Choroid plexus epithelial cell (primary cell): ENCODE measurements around the gene COQ3.

ENCODE experiments used
- DNase-seq: peaks from one replicate; pipeline ENCODE4 v3.0.0-alpha.2; 2010; ENCODE audit warnings: low read depth
- H3K4me3 ChIP-seq: 2 replicates; pipeline ENCODE4 v1.5.1; 2011; ENCODE audit warnings: low read depth, mild to moderate bottlenecking, control low read depth, low read length, moderate library complexity
- TF ChIP-seq, protein P1 (sequence below): conservative IDR thresholded peaks from 2 replicates; pipeline ENCODE4 v1.5.1; 2011; ENCODE audit warnings: low read depth, mild to moderate bottlenecking, control low read depth, inconsistent platforms, low read length, moderate library complexity

COQ3 gene

DNA sequence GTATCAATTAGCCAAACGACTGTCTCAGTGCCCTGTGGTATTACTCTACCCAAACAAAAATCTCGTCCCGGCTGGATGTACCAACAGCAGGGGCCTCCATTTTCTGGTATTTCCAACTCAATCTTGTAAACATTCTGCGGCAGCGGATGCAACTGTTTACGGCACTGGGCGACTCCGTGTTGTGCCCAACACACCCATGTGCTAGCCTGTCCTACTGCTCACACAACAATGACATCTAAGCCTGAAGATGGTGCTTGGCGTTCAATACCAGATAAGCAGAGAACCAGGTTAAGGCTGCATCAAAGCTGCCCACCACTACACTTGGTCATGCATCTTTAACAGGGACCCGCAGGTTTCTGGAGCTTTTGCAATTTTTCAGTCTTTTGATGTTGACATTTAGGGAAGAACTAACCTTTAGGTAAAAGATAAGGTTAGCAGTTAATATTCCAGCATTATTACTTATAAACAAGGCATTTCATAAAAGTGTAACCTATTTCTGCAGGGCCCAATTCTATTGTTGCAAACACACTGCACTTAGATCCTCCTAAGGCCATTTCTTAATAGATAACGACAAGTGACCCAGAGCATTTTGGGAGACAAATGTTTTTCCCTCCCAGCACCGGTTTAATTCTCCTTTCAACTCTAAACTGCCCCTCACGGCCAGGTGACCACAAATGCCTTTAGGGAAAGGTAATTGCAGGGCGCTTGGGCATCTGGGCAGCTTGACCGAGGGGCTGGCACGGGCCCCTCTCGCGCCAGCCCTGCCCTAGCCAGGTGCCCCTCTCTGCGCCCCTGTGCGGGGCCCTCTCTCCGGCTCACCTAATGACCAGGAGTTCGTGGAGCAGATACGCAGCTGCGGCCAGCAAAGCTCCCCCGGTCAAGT is 45.5 kb downstream of the COQ3 start:
- TF ChIP-seq, protein P1, sequence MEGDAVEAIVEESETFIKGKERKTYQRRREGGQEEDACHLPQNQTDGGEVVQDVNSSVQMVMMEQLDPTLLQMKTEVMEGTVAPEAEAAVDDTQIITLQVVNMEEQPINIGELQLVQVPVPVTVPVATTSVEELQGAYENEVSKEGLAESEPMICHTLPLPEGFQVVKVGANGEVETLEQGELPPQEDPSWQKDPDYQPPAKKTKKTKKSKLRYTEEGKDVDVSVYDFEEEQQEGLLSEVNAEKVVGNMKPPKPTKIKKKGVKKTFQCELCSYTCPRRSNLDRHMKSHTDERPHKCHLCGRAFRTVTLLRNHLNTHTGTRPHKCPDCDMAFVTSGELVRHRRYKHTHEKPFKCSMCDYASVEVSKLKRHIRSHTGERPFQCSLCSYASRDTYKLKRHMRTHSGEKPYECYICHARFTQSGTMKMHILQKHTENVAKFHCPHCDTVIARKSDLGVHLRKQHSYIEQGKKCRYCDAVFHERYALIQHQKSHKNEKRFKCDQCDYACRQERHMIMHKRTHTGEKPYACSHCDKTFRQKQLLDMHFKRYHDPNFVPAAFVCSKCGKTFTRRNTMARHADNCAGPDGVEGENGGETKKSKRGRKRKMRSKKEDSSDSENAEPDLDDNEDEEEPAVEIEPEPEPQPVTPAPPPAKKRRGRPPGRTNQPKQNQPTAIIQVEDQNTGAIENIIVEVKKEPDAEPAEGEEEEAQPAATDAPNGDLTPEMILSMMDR, result no peak
- DNase-seq, result no peak
- H3K4me3 ChIP-seq, result peak overlapping the region; percentile 63

DNA sequence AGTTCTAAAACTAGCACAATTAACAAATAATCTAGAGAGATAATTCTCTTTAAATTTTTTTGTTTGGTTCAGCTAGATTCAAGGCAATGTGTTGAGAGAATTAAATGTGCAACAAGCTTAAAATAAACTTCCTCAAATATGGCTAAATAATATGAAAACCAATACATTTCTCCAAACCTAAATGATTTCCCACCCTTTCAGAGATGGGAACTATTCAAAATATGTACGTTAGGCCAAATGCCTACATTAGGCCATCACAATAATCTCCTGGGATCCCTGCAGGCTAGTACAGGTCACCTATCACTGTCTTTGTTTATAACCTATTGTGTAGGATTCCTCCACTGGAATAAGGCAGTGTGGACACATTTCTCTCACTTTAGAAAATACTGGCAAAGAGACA is 46.2 kb downstream of the COQ3 start:
- TF ChIP-seq, protein P1, result no peak
- H3K4me3 ChIP-seq, result no peak overlapping the region
- DNase-seq, result no peak

DNA sequence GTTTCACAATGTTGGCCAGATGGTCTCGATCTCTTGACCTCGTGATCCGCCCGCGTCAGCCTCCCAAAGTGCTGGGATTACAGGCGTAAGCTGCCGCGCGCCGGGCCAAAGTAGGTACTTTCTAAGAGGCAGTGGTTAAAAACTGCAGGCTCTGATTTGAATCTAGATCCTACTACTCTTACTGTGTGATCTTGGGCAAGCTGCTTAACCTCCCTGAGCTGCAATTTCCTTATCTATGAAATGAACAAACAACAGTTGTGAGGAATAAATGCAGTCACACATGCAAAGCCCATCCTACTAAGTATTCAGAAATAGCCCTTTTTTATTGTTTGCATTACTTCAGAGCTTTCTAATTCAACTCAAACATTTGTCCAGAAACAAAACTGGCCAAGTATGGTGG is 47.4 kb downstream of the COQ3 start:
- TF ChIP-seq, protein P1, result no peak
- DNase-seq, result no peak
- H3K4me3 ChIP-seq, result no peak overlapping the region

DNA sequence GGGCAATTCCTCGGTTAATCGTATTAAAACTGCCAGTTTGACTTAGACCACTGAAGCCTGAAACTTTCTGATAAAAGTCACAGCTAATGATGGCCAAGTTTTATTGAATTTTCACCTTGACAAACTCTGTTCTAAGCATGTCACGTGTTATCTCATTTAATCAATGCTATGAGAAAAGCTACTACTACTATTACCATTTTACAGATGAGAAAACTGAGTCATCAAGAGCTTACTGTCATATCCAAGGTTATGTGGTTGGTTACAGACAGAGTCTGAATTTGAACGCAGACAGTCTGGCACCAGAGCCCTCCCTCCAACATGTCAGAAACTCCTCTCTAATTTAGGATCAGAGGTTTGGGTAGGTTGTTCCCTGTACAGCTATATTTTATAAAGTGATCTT is 48.8 kb downstream of the COQ3 start:
- no peak overlapping the region for H3K4me3 ChIP-seq
- no peak for DNase-seq
- TF ChIP-seq, protein P1, result no peak

DNA sequence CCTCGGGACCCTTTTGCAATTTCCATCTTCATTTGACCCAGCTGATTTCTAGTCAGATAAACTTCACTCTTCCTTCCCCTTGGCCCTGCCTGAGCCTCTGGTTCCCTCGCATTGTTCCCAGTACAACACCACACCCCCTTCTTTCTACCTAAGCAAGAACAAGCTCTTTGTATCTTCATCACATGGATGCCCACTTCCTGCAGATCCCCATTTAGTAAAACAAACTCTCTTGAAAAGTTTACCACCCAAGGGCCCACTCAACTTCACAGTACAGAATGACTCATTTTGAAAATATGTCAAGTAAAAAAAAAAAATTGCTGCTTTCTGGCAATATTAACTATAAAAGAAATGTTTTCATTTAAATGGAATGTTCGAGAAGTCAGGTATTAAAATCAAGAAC is 49.7 kb downstream of the COQ3 start:
- DNase-seq, result peak; percentile 72
- no peak overlapping the region for H3K4me3 ChIP-seq
- TF ChIP-seq, protein P1, result no peak

DNA sequence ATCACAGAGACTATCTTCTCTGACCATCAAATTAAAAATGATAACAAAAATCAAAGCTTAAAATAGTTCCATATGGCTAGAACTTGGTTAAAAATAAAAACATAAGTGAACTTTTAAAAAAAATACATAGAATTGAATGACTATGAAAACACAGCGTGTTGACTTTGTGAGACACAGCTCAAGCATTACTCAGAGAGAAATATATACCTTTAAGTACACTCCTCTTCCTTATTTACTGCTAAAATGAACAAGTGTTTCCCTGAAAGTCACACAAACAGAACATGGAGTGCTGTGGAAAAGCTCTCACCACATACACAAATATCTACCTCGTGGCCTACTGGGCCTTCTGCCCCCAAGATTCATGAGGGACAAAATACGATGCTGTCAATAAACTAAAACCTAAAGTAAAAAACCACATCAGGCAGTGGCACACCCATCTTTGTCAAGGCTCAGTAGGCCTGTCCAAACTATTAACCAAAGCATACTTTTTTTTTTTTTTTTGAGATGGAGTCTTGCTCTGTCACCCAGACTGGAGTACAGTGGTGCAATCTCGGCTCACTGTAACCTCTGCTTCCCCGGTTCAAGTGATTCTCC is 52.0 kb downstream of the COQ3 start:
- no peak overlapping the region for H3K4me3 ChIP-seq
- DNase-seq, result no peak
- TF ChIP-seq, protein P1, result no peak
